ENCODE data around the gene SNAP29.

DNA sequence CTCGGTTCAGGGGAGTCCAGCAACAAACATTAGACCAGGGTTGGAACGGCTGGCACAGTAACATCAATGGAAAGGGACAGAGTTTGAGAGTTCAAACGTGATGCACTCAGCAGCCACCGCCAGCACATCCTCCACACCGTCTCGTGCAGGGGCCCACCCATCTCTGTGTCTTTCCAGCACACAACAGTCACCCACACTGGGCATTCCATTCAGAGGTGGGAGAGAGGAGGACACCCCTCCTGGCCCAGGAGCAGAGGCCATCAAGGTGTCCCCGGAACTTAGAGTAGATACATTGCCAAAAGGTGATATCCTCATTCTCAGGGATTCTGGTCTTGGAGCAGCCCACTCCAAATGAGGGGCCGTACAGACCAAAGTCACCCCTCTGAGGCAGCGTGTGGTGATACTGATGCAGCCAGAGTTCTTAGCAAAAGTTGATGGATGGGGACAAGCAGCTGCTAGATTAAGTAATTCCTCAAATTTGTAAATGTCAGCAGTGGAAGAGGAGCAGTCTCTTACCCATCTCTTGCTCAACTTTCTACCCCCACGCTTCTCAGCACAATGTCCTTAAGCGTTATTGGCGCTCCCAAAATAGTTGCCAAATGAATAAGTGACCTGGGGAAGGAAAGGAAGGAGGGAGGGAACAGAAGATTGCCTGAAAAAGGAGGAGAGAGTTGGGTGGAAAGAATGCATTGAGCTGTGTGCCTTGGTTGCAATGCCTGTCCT is 5.5 kb downstream of the SNAP29 start:
- TF ChIP-seq, protein P1, sequence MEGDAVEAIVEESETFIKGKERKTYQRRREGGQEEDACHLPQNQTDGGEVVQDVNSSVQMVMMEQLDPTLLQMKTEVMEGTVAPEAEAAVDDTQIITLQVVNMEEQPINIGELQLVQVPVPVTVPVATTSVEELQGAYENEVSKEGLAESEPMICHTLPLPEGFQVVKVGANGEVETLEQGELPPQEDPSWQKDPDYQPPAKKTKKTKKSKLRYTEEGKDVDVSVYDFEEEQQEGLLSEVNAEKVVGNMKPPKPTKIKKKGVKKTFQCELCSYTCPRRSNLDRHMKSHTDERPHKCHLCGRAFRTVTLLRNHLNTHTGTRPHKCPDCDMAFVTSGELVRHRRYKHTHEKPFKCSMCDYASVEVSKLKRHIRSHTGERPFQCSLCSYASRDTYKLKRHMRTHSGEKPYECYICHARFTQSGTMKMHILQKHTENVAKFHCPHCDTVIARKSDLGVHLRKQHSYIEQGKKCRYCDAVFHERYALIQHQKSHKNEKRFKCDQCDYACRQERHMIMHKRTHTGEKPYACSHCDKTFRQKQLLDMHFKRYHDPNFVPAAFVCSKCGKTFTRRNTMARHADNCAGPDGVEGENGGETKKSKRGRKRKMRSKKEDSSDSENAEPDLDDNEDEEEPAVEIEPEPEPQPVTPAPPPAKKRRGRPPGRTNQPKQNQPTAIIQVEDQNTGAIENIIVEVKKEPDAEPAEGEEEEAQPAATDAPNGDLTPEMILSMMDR (IDR thresholded peaks at IDR 0.05): no peak
- no peak for TF ChIP-seq POLR2A (IDR thresholded peaks at IDR 0.05)

Data from testis (tissue), 2 donors.